CD4-positive, alpha-beta T cell (primary cell): ENCODE data around the gene GNAQ. TPM values are rescaled to one million over a fixed set of nuclear protein-coding genes. Genes with fewer than 3 reads are reported as not detected.

Experiments
- ATAC-seq: fragments of 200-7000 bp; cut with Tn5 transposase; one replicate; pipeline ENCODE4 v1.10.0; 2022; ENCODE audit warnings: mild to moderate bottlenecking; ENCODE audit not compliant: poor library complexity
- CTCF ChIA-PET: fragments of 350-600 bp; sonication (Branson Sonifier 250); formaldehyde crosslinking; loops from one replicate; lab custom pipeline; 2021; ENCODE audit warnings: antibody characterized with exemption, inconsistent platforms; lab: Charles Lee
- POLR2A ChIA-PET: fragments of 350-600 bp; sonication (Branson Sonifier 250); formaldehyde crosslinking; loops from one replicate; lab custom pipeline; 2021; ENCODE audit warnings: antibody characterized with exemption, inconsistent platforms; lab: Charles Lee
- DNase-seq, 14 experiments: peaks; one replicate each; pipeline ENCODE4 v3.0.0-alpha.2; 2013 to 2020; ENCODE audit warnings: mixed read lengths in 2 of 14
- H3K27ac ChIP-seq, 2 donors: one replicate each; pipeline versions ENCODE4 v1.5.1 to v1.7.0; 2013; ENCODE audit warnings: low read length in 2 of 2, low read depth in 1 of 2, mild to moderate bottlenecking in 1 of 2
- H3K27me3 ChIP-seq, 2 experiments: 1 replicate in 1 of 2; 2 replicates in 1 of 2; pipeline versions ENCODE4 v1.6.1 to v1.7.0; 2013; ENCODE audit warnings: low read length in 2 of 2, control low read depth in 1 of 2, mild to moderate bottlenecking in 1 of 2, moderate library complexity in 1 of 2; ENCODE audit not compliant: insufficient read depth in 2 of 2, control insufficient read depth in 1 of 2
- H3K36me3 ChIP-seq: one replicate; pipeline ENCODE4 v1.6.1; 2013; ENCODE audit warnings: low read length, control low read depth; ENCODE audit not compliant: insufficient read depth
- H3K4me1 ChIP-seq: one replicate; pipeline ENCODE4 v1.6.1; 2013; ENCODE audit warnings: low read length, control low read depth; ENCODE audit not compliant: insufficient read depth
- H3K4me3 ChIP-seq: one replicate; pipeline ENCODE4 v1.5.1; 2013; ENCODE audit warnings: mild to moderate bottlenecking, low read length, moderate library complexity
- H3K9me3 ChIP-seq, 2 experiments: 1 replicate in 1 of 2; 2 replicates in 1 of 2; pipeline versions ENCODE4 v1.6.1 to v1.7.0; 2013; ENCODE audit warnings: low read length in 2 of 2, mild to moderate bottlenecking in 2 of 2, control low read depth in 1 of 2, moderate library complexity in 1 of 2; ENCODE audit not compliant: control insufficient read depth in 1 of 2, insufficient read depth in 1 of 2
- H3K27ac Mint-ChIP-seq: one replicate; pipeline ENCODE4 v1.8.0; 2020; ENCODE audit warnings: mixed read lengths
- H3K27me3 Mint-ChIP-seq: one replicate; pipeline ENCODE4 v1.8.0; 2021; ENCODE audit warnings: mixed read lengths
- H3K36me3 Mint-ChIP-seq: one replicate; pipeline ENCODE4 v1.8.0; 2021; ENCODE audit warnings: low read depth, mixed read lengths
- H3K4me1 Mint-ChIP-seq: one replicate; pipeline ENCODE4 v1.8.0; 2021; ENCODE audit warnings: low read depth, mixed read lengths
- H3K4me3 Mint-ChIP-seq: one replicate; pipeline ENCODE4 v1.8.0; 2020; ENCODE audit warnings: mild to moderate bottlenecking, mixed read lengths
- H3K9me3 Mint-ChIP-seq: one replicate; pipeline ENCODE4 v1.8.0; 2020; ENCODE audit warnings: mixed read lengths
- intact Hi-C, 2 experiments: fragments of 100-400 bp; cut with DNase I in 1 of 2; cut with micrococcal nuclease in 1 of 2; formaldehyde crosslinking; loops; one replicate each; pipeline versions ENCODE4 v1.15.1 to v1.9.0; 2023 to 2025; cut with DNase I, micrococcal nuclease
- total RNA-seq, 174 experiments: library from RNA in 2 of 174; stranded (reverse) in 2 of 174; gene quantifications; one replicate each; pipeline ENCODE4 v1.2.3 and lab custom pipeline; 2021 to 2026
- TF ChIP-seq, protein P1 (sequence below): fragments of 200-600 bp; IDR thresholded peaks from one replicate; pipeline ENCODE4 v1.8.0; 2022; ENCODE audit warnings: antibody characterized with exemption, mild to moderate bottlenecking

Gene GNAQ
- total RNA-seq, 2 experiments from 2014 or later, result 55.5 to 55.9 TPM

DNA sequence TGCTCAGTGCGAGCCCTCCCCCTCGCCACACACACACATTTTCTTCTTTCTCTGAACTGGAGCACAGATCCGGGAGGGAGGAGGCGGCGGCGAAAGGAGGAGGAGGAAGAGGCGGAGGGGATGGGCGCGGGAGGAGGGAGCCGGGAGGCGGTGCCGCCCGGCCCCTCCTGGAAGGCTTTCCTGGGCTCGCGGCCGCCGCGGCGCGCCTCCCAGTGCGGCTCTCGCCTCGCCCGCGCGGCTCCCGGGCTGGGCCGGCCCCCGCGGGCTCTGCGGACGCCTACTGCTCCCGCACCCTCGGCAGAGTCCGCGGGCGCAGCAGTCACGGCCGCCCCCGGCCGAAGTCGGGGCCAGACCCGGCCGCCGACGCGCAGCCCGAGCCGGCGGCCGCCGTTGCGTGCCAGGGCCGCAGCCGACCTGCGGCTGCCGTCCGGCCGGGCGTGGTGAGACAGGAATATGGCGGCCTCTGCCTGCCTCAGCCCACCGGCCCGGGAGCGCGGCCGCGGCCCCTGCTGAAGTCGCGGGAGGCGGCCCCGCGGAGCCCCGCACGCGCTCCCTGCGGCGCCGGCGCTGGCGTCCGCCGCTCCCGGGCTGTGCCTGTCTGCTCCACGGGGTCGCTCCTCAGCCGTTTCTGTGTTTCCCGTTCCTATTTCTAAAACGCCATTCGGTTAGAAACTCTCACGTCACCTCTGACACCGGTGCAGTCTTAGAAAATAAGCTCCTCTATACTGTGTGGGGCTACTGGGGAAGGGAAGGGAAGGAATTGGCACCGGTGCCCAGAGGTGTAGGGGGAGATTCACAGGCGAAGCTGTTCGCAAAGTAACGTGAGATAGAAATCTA is 500 bp upstream of the GNAQ start:
- Mint-ChIP-seq H3K9me3 (no peaks in the 10 kb centered on the region), H3K4me3 (peak overlapping the region; percentile 94), H3K4me1 (peaks cover 65% of the 10 kb centered on the region), H3K27ac (peak overlapping the region; percentile 88), H3K36me3 (peaks cover 20% of the 10 kb centered on the region), H3K27me3 (no peaks in the 10 kb centered on the region)
- H3K27me3 ChIP-seq, result no peaks in the 10 kb centered on the region
- ChIA-PET CTCF (interaction anchor here (1.4 to 2.7 kb wide), 2 partner anchors 55 kb away, joined by 6 to 7 read pairs; no protein-coding TSS in a partner anchor), POLR2A (interaction anchor here (0.8 to 2.5 kb wide), 18 partner anchors 11 to 1540 kb away, joined by 3 to 14 read pairs (median 3); partner anchors contain the start of gene TLE4)
- DNase-seq, result peak; percentile 24 to 89 (median 67)
- peaks cover 32% of the 10 kb centered on the region for H3K4me1 ChIP-seq
- TF ChIP-seq, protein P1, sequence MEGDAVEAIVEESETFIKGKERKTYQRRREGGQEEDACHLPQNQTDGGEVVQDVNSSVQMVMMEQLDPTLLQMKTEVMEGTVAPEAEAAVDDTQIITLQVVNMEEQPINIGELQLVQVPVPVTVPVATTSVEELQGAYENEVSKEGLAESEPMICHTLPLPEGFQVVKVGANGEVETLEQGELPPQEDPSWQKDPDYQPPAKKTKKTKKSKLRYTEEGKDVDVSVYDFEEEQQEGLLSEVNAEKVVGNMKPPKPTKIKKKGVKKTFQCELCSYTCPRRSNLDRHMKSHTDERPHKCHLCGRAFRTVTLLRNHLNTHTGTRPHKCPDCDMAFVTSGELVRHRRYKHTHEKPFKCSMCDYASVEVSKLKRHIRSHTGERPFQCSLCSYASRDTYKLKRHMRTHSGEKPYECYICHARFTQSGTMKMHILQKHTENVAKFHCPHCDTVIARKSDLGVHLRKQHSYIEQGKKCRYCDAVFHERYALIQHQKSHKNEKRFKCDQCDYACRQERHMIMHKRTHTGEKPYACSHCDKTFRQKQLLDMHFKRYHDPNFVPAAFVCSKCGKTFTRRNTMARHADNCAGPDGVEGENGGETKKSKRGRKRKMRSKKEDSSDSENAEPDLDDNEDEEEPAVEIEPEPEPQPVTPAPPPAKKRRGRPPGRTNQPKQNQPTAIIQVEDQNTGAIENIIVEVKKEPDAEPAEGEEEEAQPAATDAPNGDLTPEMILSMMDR, result no peak
- no peaks in the 10 kb centered on the region for H3K36me3 ChIP-seq
- peak; percentile 54 for ATAC-seq
- H3K27ac ChIP-seq, result peak overlapping the region; percentile 30 to 59
- H3K9me3 ChIP-seq, result no peaks in the 10 kb centered on the region
- intact Hi-C loops, result loop anchor here in 1 of 2 experiments (5.0 to 10.0 kb wide), 3 partner anchors 125 to 467 kb away; no protein-coding TSS in a partner anchor
- peak overlapping the region; percentile 65 for H3K4me3 ChIP-seq

DNA sequence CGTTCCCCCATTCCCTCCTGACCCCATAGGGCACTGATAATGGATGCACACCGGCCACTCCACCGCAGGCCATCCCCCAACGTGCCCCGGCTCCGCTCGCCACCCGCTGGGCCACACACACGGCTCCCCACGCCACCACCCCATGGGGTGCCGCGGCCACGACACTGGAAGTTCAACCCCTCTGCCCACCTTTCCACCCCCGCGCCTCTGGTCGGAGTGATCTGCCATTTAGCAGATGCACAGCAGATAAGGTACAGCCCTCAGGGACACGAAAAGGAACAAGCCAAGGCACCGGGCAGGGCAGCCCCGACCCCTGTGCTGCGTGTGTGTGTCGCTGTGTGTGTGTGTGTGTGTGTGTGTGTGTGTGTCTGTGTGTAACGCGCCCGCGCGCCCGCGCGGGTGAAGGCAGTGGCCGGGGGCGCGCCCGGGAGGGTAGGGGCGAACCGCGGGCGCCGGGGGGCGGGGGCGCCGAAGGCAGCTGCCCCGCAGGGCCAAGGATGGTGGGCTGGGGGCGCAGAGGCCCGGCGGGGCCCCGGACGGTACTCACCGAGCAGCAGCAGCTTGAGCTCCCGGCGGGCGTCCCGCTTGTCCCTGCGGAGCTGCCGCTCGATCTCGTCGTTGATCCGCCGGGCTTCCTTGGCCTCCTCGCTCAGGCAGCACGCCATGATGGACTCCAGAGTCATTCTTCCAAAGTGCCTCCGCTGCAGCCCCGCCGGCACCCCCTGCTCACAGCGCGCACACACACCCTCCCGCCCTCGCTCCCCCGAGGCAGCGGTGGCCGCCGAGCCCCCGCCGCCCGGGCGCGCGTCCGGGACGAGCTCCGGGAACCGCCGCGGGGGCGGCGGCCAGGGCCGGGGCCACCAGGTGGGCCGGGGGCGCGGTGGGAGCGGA is 813 bp downstream of the GNAQ start:
- Mint-ChIP-seq H3K9me3 (no peaks in the 10 kb centered on the region), H3K4me1 (peaks cover 78% of the 10 kb centered on the region), H3K27me3 (no peaks in the 10 kb centered on the region), H3K36me3 (peaks cover 20% of the 10 kb centered on the region), H3K27ac (peak overlapping the region; percentile 85), H3K4me3 (peak overlapping the region; percentile 80)
- DNase-seq, result peak; percentile 44 to 83 (median 57)
- no peaks in the 10 kb centered on the region for H3K9me3 ChIP-seq
- ATAC-seq, result peak; percentile 8
- peak overlapping the region; percentile 60 to 68 for H3K27ac ChIP-seq
- peaks cover 32% of the 10 kb centered on the region for H3K4me1 ChIP-seq
- CTCF ChIA-PET, result interaction anchor here (2.7 kb wide), 1 partner anchor 54 kb away, joined by 7 read pairs; no protein-coding TSS in a partner anchor
- TF ChIP-seq, protein P1, result no peak
- H3K27me3 ChIP-seq, result no peaks in the 10 kb centered on the region
- peak overlapping the region; percentile 73 for H3K4me3 ChIP-seq
- POLR2A ChIA-PET, result interaction anchor here (0.6 to 2.5 kb wide), 15 partner anchors 9 to 1541 kb away, joined by 3 to 14 read pairs (median 4); partner anchors contain the start of gene TLE4
- intact Hi-C loops, result loop anchor here in 1 of 2 experiments (5.0 to 10.0 kb wide), 3 partner anchors 123 to 466 kb away; no protein-coding TSS in a partner anchor
- H3K36me3 ChIP-seq, result no peaks in the 10 kb centered on the region

GRCh38 chr9:78030296-78030552 is 1.4 kb downstream of the GNAQ start:
- H3K27ac ChIP-seq, result peak overlapping the region; percentile 60 to 68
- peaks cover 20% of the 10 kb centered on the region for H3K36me3 Mint-ChIP-seq
- CTCF ChIA-PET, result interaction anchor here (2.7 kb wide), 1 partner anchor 53 kb away, joined by 7 read pairs; no protein-coding TSS in a partner anchor
- peak overlapping the region; percentile 85 for H3K27ac Mint-ChIP-seq
- H3K4me3 ChIP-seq, result peak overlapping the region; percentile 73
- H3K4me1 Mint-ChIP-seq, result peaks cover 79% of the 10 kb centered on the region
- H3K9me3 Mint-ChIP-seq, result no peaks in the 10 kb centered on the region
- H3K27me3 Mint-ChIP-seq, result no peaks in the 10 kb centered on the region
- TF ChIP-seq, protein P1, result no peak
- H3K9me3 ChIP-seq, result no peaks in the 10 kb centered on the region
- H3K4me1 ChIP-seq, result peaks cover 30% of the 10 kb centered on the region
- no peak for ATAC-seq
- H3K27me3 ChIP-seq, result no peaks in the 10 kb centered on the region
- peak in 3 of 14 experiments; percentile 17 to 60 (median 56) for DNase-seq
- POLR2A ChIA-PET, result interaction anchor here (1.0 to 2.4 kb wide), 9 partner anchors 9 to 1636 kb away, joined by 3 to 10 read pairs (median 6); partner anchors contain the start of gene RFK
- intact Hi-C loops, result loop anchor here in 1 of 2 experiments (5.0 to 10.0 kb wide), 3 partner anchors 123 to 465 kb away; no protein-coding TSS in a partner anchor
- no peaks in the 10 kb centered on the region for H3K36me3 ChIP-seq
- H3K4me3 Mint-ChIP-seq, result peak overlapping the region; percentile 80
